ENCODE measurements around the gene UBC. TPM values are rescaled to one million over a fixed set of nuclear protein-coding genes. Genes with fewer than 3 reads are reported as not detected.

The UBC gene
- total RNA-seq, 2 experiments from 2014 or later: 749 to 755 TPM

- no peak for DNase-seq
- H3K27me3 Mint-ChIP-seq: peaks cover 8% of the 10 kb centered on the region
- CTCF ChIA-PET: interaction anchor here (1.3 kb wide), 1 partner anchor 22 kb away, joined by 3 read pairs; no protein-coding TSS in a partner anchor
- no peak overlapping the region for H3K4me3 Mint-ChIP-seq
- no peaks in the 10 kb centered on the region for H3K9me3 Mint-ChIP-seq
- POLR2A ChIA-PET: no interaction called here
- no peak overlapping the region for H3K27ac Mint-ChIP-seq
- no peaks in the 10 kb centered on the region for H3K36me3 Mint-ChIP-seq (ENCODE audit: low read depth)
- peaks cover 13% of the 10 kb centered on the region for H3K4me1 Mint-ChIP-seq
Measured at GRCh38 chr12:124871297-124871696, 43.2 kb downstream of the UBC start.

GRCh38 chr12:124870515-124870914, 43.9 kb downstream of the UBC start:
- no peak overlapping the region for H3K27ac Mint-ChIP-seq
- DNase-seq: no peak
- CTCF ChIA-PET: no interaction called here
- POLR2A ChIA-PET: interaction anchor here (0.6 kb wide), 1 partner anchor 316 kb away, joined by 3 read pairs; the partner anchor contains the start of gene TMEM132B
- H3K9me3 Mint-ChIP-seq: no peaks in the 10 kb centered on the region
- H3K4me3 Mint-ChIP-seq: no peak overlapping the region
- H3K27me3 Mint-ChIP-seq: peaks cover 8% of the 10 kb centered on the region
- H3K4me1 Mint-ChIP-seq: peaks cover 13% of the 10 kb centered on the region
- H3K36me3 Mint-ChIP-seq (ENCODE audit: low read depth): no peaks in the 10 kb centered on the region

GRCh38 chr12:124869059-124869665, 45.3 kb downstream of the UBC start:
- H3K4me3 Mint-ChIP-seq: no peak overlapping the region
- no peaks in the 10 kb centered on the region for H3K36me3 Mint-ChIP-seq (ENCODE audit: low read depth)
- H3K27me3 Mint-ChIP-seq: peaks cover 8% of the 10 kb centered on the region
- DNase-seq: no peak
- ChIA-PET POLR2A (no interaction called here), CTCF (interaction anchor here (1.0 kb wide), 1 partner anchor 11 kb away, joined by 3 read pairs; no protein-coding TSS in a partner anchor)
- peaks cover 17% of the 10 kb centered on the region for H3K4me1 Mint-ChIP-seq
- no peak overlapping the region for H3K27ac Mint-ChIP-seq
- H3K9me3 Mint-ChIP-seq: no peaks in the 10 kb centered on the region

GRCh38 chr12:124868252-124869058, 46.0 kb downstream of the UBC start:
- Mint-ChIP-seq H3K27me3 (peaks cover 8% of the 10 kb centered on the region), H3K4me1 (peaks cover 18% of the 10 kb centered on the region), H3K9me3 (no peaks in the 10 kb centered on the region), H3K36me3 (ENCODE audit: low read depth) (no peaks in the 10 kb centered on the region), H3K4me3 (no peak overlapping the region), H3K27ac (peak overlapping the region; percentile 27)
- POLR2A ChIA-PET: no interaction called here
- no peak for DNase-seq
- CTCF ChIA-PET: interaction anchor here (1.0 kb wide), 1 partner anchor 12 kb away, joined by 3 read pairs; no protein-coding TSS in a partner anchor

GRCh38 chr12:124867401-124867930, 47.0 kb downstream of the UBC start:
- POLR2A ChIA-PET: no interaction called here
- no peak for DNase-seq
- H3K27me3 Mint-ChIP-seq: peaks cover 8% of the 10 kb centered on the region
- H3K4me1 Mint-ChIP-seq: peaks cover 22% of the 10 kb centered on the region
- H3K4me3 Mint-ChIP-seq: no peak overlapping the region
- H3K27ac Mint-ChIP-seq: no peak overlapping the region
- no peaks in the 10 kb centered on the region for H3K36me3 Mint-ChIP-seq (ENCODE audit: low read depth)
- no peaks in the 10 kb centered on the region for H3K9me3 Mint-ChIP-seq
- CTCF ChIA-PET: no interaction called here

GRCh38 chr12:124866883-124867400, 47.5 kb downstream of the UBC start:
- H3K9me3 Mint-ChIP-seq: no peaks in the 10 kb centered on the region
- H3K27me3 Mint-ChIP-seq: peaks cover 8% of the 10 kb centered on the region
- ChIA-PET POLR2A (no interaction called here), CTCF (no interaction called here)
- H3K36me3 Mint-ChIP-seq (ENCODE audit: low read depth): no peaks in the 10 kb centered on the region
- no peak overlapping the region for H3K4me3 Mint-ChIP-seq
- DNase-seq: no peak
- peaks cover 26% of the 10 kb centered on the region for H3K4me1 Mint-ChIP-seq
- H3K27ac Mint-ChIP-seq: no peak overlapping the region

- ChIA-PET CTCF (no interaction called here), POLR2A (no interaction called here)
- no peak overlapping the region for H3K4me3 Mint-ChIP-seq
- H3K36me3 Mint-ChIP-seq (ENCODE audit: low read depth): no peaks in the 10 kb centered on the region
- peaks cover 29% of the 10 kb centered on the region for H3K4me1 Mint-ChIP-seq
- DNase-seq: no peak
- H3K27ac Mint-ChIP-seq: no peak overlapping the region
- H3K27me3 Mint-ChIP-seq: peaks cover 8% of the 10 kb centered on the region
- no peaks in the 10 kb centered on the region for H3K9me3 Mint-ChIP-seq
Measured at GRCh38 chr12:124866195-124866882, 48.1 kb downstream of the UBC start.

GRCh38 chr12:124865728-124866127, 48.7 kb downstream of the UBC start:
- Mint-ChIP-seq H3K27ac (no peak overlapping the region), H3K9me3 (no peaks in the 10 kb centered on the region), H3K36me3 (ENCODE audit: low read depth) (no peaks in the 10 kb centered on the region), H3K27me3 (peaks cover 8% of the 10 kb centered on the region), H3K4me1 (peaks cover 29% of the 10 kb centered on the region), H3K4me3 (no peak overlapping the region)
- ChIA-PET CTCF (no interaction called here), POLR2A (no interaction called here)
- DNase-seq: no peak

- peak overlapping the region; percentile 71 for H3K4me3 Mint-ChIP-seq
- peak overlapping the region; percentile 89 for H3K27ac Mint-ChIP-seq
- ChIA-PET POLR2A (no interaction called here), CTCF (interaction anchor here (1.0 kb wide), 1 partner anchor 42 kb away, joined by 3 read pairs; no protein-coding TSS in a partner anchor)
- peaks cover 28% of the 10 kb centered on the region for H3K4me1 Mint-ChIP-seq
- DNase-seq: no peak
- no peaks in the 10 kb centered on the region for H3K36me3 Mint-ChIP-seq (ENCODE audit: low read depth)
- no peaks in the 10 kb centered on the region for H3K9me3 Mint-ChIP-seq
- H3K27me3 Mint-ChIP-seq: peaks cover 7% of the 10 kb centered on the region
Measured at GRCh38 chr12:124864326-124864752, 50.1 kb downstream of the UBC start.

- H3K27ac Mint-ChIP-seq: peak within 1 kb of the TSS; percentile 89
Measured at GRCh38 chr12:124863416-124864325, 50.8 kb downstream of the UBC start, which contains the start of gene SCARB1. Gene SCARB1 (minus strand): TSS chr12:124863864. CDS start chr12:124863720, 144 bp downstream.

GRCh38 chr12:124862768-124863415, 51.6 kb downstream of the UBC start:
- peak overlapping the region; percentile 70 for H3K4me3 Mint-ChIP-seq
- peak; percentile 26 for DNase-seq

More at GRCh38 chr12:124863416-124864325, 50.8 kb downstream of the UBC start, which contains the start of gene SCARB1:
- Mint-ChIP-seq H3K9me3 (no peaks in the 10 kb centered on the region), H3K27me3 (peaks cover 4% of the 10 kb centered on the region), H3K4me3 (peak within 1 kb of the TSS; percentile 73), H3K4me1 (peaks cover 23% of the 10 kb centered on the region), H3K36me3 (ENCODE audit: low read depth) (no peaks in the 10 kb centered on the region)
- ChIA-PET POLR2A (no interaction called here), CTCF (interaction anchor here (1.0 to 1.5 kb wide), 2 partner anchors 10 to 43 kb away, joined by 3 to 5 read pairs; no protein-coding TSS in a partner anchor)
- DNase-seq: peak; percentile 77

More at GRCh38 chr12:124862768-124863415, 51.6 kb downstream of the UBC start:
- Mint-ChIP-seq H3K27me3 (no peaks in the 10 kb centered on the region), H3K9me3 (no peaks in the 10 kb centered on the region), H3K36me3 (ENCODE audit: low read depth) (no peaks in the 10 kb centered on the region), H3K27ac (peak overlapping the region; percentile 82), H3K4me1 (peaks cover 20% of the 10 kb centered on the region)
- ChIA-PET CTCF (interaction anchor here (0.6 to 1.5 kb wide), 2 partner anchors 9 to 119 kb away, joined by 3 to 5 read pairs; no protein-coding TSS in a partner anchor), POLR2A (no interaction called here)

Measured in activated CD4-positive, alpha-beta T cell treated with anti-CD3 and anti-CD28 coated beads, Interleukin-2, amount 10 ng/mL, durations not matched to agents 7 days and 5 days (primary cell).